Duodenal mucosa (tissue), 2 donors: Measurements from ENCODE around the gene GAS5.

Experiments used
- H3K27ac ChIP-seq: one replicate; pipeline ENCODE4 v1.7.0; 2013; ENCODE audit warnings: low read depth, low read length
- H3K27me3 ChIP-seq, 2 donors: one replicate each; pipeline ENCODE4 v1.7.0; 2013; ENCODE audit warnings: low read length in 2 of 2, control low read depth in 1 of 2; ENCODE audit not compliant: insufficient read depth in 2 of 2, control insufficient read depth in 1 of 2
- H3K36me3 ChIP-seq, 2 donors: one replicate each; pipeline ENCODE4 v1.7.0; 2013; ENCODE audit warnings: low read length in 2 of 2, control low read depth in 1 of 2; ENCODE audit not compliant: insufficient read depth in 2 of 2, control insufficient read depth in 1 of 2
- H3K4me1 ChIP-seq, 2 donors: one replicate each; pipeline ENCODE4 v1.7.0; 2013; ENCODE audit warnings: low read length in 2 of 2, control low read depth in 1 of 2; ENCODE audit not compliant: insufficient read depth in 2 of 2, control insufficient read depth in 1 of 2
- H3K4me3 ChIP-seq, 2 donors: one replicate each; pipeline ENCODE4 v1.7.0; 2013; ENCODE audit warnings: low read length in 2 of 2, low read depth in 1 of 2
- H3K9ac ChIP-seq, 2 donors: one replicate each; pipeline ENCODE4 v1.7.0; 2013; ENCODE audit warnings: low read length in 2 of 2, low read depth in 1 of 2
- H3K9me3 ChIP-seq, 2 donors: one replicate each; pipeline ENCODE4 v1.7.0; 2013; ENCODE audit warnings: low read length in 2 of 2, control low read depth in 1 of 2; ENCODE audit not compliant: control insufficient read depth in 1 of 2

GAS5 gene

DNA sequence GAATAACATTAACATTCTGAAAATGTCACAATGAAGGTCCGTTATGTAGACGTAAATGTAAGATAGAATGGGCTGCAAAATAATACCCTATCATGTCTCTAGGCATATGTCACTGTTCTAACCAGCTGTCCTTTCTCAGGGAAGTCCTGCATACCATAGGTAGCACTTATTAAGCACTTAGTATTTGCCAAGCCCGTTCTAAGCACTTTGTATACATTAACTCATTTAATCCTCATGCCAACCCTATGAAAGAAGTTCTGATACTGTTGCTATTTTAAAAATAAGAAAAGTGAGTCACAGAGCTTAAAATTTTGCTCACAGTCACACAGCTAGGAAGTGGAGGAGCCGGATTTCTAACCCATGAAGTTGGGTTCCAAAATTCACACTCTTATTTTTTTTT, 15.7 kb downstream of the GAS5 start:
- Histone ChIP-seq H3K27ac (no peak overlapping the region), H3K9ac (no peak overlapping the region), H3K36me3 (peaks cover 5 to 30% of the 10 kb centered on the region in 2 donors)

DNA sequence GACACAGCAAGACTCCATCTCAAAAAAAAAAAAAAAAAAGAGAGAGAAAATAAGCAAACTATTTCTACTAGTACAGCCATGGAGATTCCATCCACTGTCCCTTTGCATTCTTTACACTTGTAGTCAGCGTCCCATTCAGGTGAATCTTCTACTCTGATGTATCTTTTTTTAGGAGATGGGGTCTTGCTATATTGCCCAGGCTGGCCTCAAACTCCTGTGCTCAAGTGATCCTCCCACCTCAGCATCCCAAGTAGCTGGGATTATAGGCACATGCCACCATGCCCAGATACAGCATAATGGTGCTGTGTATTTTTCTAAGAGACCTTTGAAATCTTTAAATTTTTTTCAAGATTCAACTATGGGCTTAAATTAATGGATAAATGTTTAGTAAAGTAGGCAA, 35.0 kb downstream of the GAS5 start:
- Histone ChIP-seq H3K4me3 (no peak overlapping the region), H3K36me3 (peaks cover 5 to 26% of the 10 kb centered on the region in 2 donors), H3K27me3 (no peaks in the 10 kb centered on the region), H3K27ac (no peak overlapping the region), H3K4me1 (no peaks in the 10 kb centered on the region), H3K9ac (no peak overlapping the region), H3K9me3 (no peaks in the 10 kb centered on the region)

More for the DNA sequence above, 15.7 kb downstream of the GAS5 start:
- no peaks in the 10 kb centered on the region for H3K4me1 ChIP-seq
- H3K4me3 ChIP-seq: no peak overlapping the region
- H3K27me3 ChIP-seq: no peaks in the 10 kb centered on the region
- no peaks in the 10 kb centered on the region for H3K9me3 ChIP-seq

DNA sequence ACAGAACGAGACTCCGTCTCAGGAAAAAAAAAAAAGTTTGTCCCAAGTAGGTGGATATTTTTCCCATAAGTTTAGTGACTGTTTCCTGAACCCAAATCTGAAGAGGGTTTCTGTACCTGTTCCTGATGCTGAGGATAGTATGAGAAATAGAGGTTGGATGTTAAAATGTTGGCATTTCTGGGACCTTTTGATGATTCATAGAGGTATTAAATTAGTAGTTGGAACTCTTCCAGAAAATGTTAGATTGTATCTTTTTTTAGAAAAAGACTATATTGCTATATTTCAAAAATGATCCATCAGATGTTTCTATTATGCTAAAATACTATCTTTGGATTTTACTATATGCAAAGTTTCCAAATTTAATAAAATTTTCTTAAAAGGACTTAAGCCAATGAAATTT, 40.2 kb downstream of the GAS5 start:
- H3K9ac ChIP-seq: no peak overlapping the region
- H3K9me3 ChIP-seq: no peaks in the 10 kb centered on the region
- H3K4me3 ChIP-seq: no peak overlapping the region
- no peaks in the 10 kb centered on the region for H3K27me3 ChIP-seq
- no peak overlapping the region for H3K27ac ChIP-seq
- H3K36me3 ChIP-seq: peaks cover 0 to 8% of the 10 kb centered on the region in 2 donors
- peaks cover 9 to 12% of the 10 kb centered on the region in 2 donors for H3K4me1 ChIP-seq

DNA sequence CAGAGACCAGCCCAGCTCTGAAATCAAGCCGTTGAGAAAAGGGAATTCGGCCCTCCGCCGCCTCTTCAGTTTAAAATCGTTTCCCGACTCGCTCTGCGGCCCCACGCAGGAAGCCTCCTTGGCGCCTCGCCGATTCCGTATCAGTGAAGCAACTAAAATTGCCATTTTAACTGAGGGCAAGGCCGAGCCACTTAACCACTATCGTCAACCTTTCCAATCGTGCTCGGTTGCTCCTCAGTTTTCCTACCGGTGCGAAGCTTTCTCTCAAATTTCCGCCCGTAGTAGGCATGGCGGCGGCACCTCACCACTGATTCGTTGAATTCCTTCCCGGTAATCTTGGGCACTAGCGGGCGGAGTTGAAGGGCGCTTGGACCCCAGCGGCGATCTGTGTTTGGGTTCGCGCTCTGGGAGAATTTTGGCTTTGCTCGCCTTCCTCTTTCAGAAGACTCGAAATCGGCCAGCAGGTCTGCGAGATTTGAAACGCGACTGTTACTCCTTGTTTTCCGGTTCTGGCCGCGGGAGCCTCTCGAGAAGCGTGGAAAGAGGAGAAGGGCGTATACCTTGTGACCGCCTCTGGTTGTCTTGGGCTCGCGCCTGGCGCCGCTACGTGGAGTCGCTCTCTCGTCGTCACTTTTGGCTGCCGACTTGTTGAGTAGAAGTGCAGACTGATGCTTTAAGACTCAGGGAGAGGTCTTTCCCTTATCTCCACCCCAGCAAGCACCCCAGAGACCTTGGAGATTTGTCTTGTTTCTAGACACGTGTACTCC, 43.3 kb downstream of the GAS5 start, which contains the start of the genes CENPL and DARS2:
Gene CENPL, minus strand, starts transcription at position 569 of the 767 bp plus-strand sequence. CDS start 13,584 bp downstream, outside the sequence.
Gene DARS2, plus strand, starts transcription at position 359 of the 767 bp plus-strand sequence. CDS start 557 bp downstream, outside the sequence.
- Histone ChIP-seq H3K9me3 (no peaks in the 10 kb centered on the region), H3K4me3 (peak within 1 kb of the TSS; percentile 85 to 92), H3K9ac (peak within 1 kb of the TSS; percentile 77 to 87), H3K4me1 (peaks cover 9 to 12% of the 10 kb centered on the region in 2 donors), H3K27ac (peak within 1 kb of the TSS; percentile 92), H3K36me3 (no peaks in the 10 kb centered on the region), H3K27me3 (no peaks in the 10 kb centered on the region)

DNA sequence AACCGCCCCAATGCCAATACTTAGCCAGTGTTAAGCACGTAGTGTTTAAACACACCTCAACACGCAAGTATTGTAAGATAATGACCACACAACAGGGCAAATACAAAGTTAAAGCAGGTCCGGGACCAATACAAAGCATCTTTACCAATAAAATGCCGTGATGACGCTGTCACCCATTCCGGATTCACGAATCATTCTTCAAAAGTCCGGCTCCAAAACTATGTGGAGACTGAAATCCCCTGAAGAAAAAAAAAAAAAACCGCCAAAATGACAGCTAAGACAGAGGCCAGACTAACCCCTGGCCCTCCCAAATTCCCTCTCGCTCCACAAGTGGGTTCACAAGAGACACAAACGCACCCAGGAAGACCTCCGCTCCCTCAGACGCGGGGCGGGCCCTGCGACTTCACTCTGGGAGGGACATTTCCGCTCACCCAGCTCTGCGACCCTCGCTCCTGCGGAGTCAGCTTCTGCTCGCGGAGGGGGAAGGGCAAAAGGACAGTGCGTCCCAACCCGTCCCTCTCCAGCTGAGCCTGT, 43.9 kb downstream of the GAS5 start:
- no peaks in the 10 kb centered on the region for H3K27me3 ChIP-seq
- peak overlapping the region; percentile 71 to 87 for H3K9ac ChIP-seq
- peak overlapping the region; percentile 85 to 92 for H3K4me3 ChIP-seq
- peaks cover 9 to 12% of the 10 kb centered on the region in 2 donors for H3K4me1 ChIP-seq
- H3K27ac ChIP-seq: peak overlapping the region; percentile 33
- peaks cover 0 to 1% of the 10 kb centered on the region in 2 donors for H3K36me3 ChIP-seq
- H3K9me3 ChIP-seq: no peaks in the 10 kb centered on the region

DNA sequence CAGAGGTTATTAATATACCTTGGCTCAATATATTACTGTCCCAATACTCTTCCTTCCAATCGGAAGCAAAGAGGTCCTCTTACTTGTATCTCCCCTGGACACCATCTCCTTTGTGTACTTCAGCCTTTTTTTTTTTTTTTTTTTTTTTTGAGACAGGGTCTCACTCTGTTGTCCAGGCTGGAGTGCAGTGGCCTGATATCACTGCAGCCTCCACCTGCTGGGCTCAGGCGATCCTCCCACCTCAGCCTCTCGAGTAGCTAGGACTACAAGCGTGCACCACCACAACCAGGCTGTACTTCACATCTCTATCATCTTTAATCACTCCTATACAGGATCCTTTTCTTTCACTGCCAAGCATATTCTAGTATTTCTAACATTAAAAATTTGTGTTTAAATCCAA, 46.1 kb downstream of the GAS5 start:
- Histone ChIP-seq H3K9me3 (no peaks in the 10 kb centered on the region), H3K9ac (no peak overlapping the region), H3K4me3 (no peak overlapping the region), H3K4me1 (peaks cover 9 to 12% of the 10 kb centered on the region in 2 donors), H3K36me3 (peaks cover 0 to 3% of the 10 kb centered on the region in 2 donors), H3K27ac (no peak overlapping the region), H3K27me3 (no peaks in the 10 kb centered on the region)

DNA sequence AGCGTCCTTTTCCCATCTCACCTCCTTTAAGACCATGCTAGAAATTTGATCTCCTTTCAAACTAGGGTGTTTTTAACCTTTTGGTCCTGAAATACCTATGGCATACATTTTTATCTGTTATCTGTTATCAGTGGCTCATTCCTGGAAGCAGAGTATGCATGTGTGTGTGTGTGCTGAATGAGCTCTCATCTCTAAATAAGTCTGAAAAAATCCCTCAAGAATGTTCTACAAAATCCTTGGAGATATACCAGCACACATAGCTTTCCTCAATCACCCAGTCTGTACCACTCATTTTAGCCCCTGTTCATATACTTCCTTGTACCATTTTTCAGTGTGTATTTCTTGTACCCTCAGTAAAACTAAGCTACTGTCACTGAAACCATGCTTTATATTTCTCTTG, 49.3 kb downstream of the GAS5 start:
- Histone ChIP-seq H3K27me3 (no peaks in the 10 kb centered on the region), H3K36me3 (peaks cover 0 to 3% of the 10 kb centered on the region in 2 donors), H3K27ac (no peak overlapping the region), H3K9ac (no peak overlapping the region), H3K9me3 (no peaks in the 10 kb centered on the region), H3K4me3 (no peak overlapping the region), H3K4me1 (peaks cover 6 to 7% of the 10 kb centered on the region in 2 donors)
